Endometrial microvascular endothelial cells (primary cell): ENCODE data around the gene FOXL2. TPM values are rescaled to one million over a fixed set of nuclear protein-coding genes. Genes with fewer than 3 reads are reported as not detected.

Source experiments
- in situ Hi-C: cut with HindIII; loops from 2 replicates; pipeline ENCODE4 v1.10.0; 2017; ENCODE audit warnings: low sequenced_read_pairs, low pct_unique_long_range_greater_than_20kb; ENCODE audit errors: inconsistent ontology term
- total RNA-seq: library from RNA; depleted of rRNA; stranded (reverse); fragments of >200 nt; gene quantifications from one replicate; pipeline ENCODE4 v1.2.3, GENCODE V29; 2015; ENCODE audit errors: inconsistent ontology term

The FOXL2 gene
- total RNA-seq, 1 donor from 2014 or later, result not detected

DNA sequence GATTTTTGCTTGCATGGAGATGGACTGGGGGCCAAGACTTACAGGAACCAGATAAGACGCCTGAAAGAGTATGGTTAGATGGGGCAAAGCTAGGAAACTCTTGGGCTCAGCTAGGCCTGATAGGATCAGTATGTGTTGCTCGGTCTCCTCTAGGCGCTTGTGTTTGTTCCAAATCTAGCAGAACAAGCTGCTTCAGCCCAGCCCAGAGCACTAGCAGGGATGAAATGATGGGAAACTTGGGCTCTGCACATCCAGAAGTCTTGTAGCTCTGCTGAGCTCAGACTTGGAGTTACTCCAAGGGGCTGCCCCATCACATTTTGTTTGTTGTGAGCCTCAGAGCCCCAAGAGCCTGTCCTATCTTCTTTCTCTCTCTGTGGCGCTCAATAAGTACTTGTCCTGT is 34.7 kb downstream of the FOXL2 start:
- in situ Hi-C loops, result loop anchor here (25.0 kb wide), 1 partner anchor 325 kb away; the partner anchor contains the start of gene CEP70

DNA sequence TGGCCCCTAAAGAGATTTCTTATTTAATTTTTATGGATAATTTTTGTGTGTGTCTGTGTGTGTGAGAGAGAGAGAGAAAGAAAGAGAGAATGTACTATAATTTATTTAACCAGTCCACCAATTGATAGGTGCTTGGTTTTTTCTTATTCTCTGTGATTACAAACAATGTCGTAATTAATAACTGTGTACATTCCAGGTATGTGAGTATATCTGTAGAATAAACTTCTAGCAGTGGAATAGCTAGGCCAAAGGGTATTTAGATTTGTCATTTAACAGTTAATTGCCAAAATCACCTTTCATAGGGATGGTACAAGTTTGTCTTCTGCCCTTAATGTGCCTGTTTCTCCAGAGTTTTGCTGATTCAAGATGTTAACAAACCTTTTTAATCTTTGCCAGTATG is 35.3 kb downstream of the FOXL2 start:
- in situ Hi-C loops, result loop anchor here (25.0 kb wide), 1 partner anchor 324 kb away; the partner anchor contains the start of gene CEP70

GRCh38 chr3:138909904-138910303 is 37.0 kb downstream of the FOXL2 start:
- in situ Hi-C loops, result loop anchor here (25.0 kb wide), 1 partner anchor 323 kb away; the partner anchor contains the start of gene CEP70

DNA sequence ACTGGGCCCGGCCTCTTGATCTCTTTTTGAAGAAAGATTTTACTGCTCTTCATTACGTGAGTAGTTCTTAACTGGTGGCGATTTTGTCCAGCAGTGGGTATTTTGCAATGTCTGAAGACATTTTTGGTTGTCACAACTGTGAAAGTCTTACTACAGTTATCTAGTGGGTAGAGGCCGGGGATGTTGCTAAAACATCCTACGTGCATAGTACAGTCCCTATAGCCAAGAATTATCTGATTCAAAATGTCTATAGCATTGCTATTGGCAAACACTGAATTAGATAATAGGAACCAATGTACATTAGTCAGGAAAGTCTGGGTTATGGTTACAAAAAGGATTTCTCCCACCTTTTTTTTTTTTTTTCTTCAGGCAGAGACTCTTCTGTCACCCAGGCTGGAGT is 38.1 kb downstream of the FOXL2 start:
- in situ Hi-C loops, result loop anchor here (25.0 kb wide), 1 partner anchor 322 kb away; the partner anchor contains the start of gene CEP70

DNA sequence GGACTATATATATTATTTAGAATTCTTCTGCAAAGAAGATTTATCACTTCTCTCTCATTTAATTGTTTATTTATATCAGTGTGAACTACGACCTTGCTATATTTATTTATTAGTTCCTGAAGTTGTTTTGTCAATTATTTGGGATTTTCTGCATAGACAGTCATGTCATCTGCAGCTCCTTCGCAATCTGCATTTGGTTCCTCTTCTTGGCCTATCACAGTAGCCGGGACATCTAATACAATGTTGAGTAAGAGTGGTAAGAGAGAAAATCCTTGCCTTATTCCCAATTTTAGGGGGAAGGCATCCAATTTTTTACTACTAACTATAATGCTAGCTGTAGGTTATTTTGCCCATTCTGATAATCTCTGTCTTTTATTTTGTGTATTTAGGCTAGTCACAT is 39.4 kb downstream of the FOXL2 start:
- in situ Hi-C loops, result loop anchor here (25.0 kb wide), 1 partner anchor 320 kb away; the partner anchor contains the start of gene CEP70

- in situ Hi-C loops, result loop anchor here (25.0 kb wide), 1 partner anchor 315 kb away; the partner anchor contains the start of gene CEP70
These were observed 44.8 kb downstream of the FOXL2 start for GRCh38 chr3:138902171-138902570.

DNA sequence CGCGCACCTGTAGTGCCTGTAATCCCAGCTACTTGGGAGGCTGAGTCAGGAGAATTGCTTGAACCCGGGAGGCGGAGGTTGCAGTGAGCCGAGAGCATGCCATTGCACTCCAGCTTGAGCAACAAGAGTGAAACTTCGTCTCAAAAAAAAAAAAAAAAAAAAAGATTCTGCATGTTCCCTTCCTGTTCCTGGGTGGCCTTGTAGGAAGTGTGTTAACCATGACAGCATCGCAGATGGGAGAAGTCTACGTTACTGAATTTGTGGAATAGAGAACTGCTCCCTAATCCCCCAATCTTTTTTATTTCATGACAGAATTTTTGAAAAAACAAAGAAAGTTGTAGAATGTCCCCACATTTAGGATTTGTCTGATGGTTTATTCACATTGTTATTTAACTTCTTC is 45.4 kb downstream of the FOXL2 start:
- in situ Hi-C loops, result loop anchor here (25.0 kb wide), 1 partner anchor 314 kb away; the partner anchor contains the start of gene CEP70

DNA sequence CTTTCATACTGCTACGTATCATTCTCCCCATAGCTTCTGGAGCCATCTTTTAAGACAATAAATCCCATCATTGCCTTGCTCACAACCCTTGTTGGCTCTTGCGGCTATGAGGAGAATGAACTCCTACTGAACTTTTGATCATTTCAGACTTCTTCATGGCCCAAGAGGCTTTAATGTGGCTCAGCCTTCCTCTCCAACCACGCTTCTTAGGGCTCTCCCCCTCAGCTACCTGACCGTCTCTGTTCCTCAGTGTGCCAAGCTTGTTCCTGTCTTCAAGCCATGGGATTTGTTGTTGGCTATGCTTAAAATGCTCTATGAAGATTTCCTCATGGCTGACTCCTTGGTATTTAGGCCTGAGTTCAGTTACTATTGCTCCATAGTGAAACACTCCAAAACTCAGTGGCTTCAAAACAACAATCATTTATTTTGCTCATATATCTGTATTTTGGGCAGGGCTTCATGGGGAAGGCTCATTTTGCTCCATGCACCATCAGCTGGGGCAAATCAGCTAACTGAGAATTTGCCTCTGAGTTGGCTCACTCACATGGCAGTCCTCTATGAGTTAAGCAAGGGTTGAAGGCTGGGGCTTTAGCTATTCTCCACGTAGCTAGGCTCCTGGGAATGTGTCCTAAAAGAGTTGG is 47.5 kb downstream of the FOXL2 start:
- in situ Hi-C loops, result no loop called here

- in situ Hi-C loops, result no loop called here
These were observed 48.2 kb downstream of the FOXL2 start for GRCh38 chr3:138898708-138899107.

DNA sequence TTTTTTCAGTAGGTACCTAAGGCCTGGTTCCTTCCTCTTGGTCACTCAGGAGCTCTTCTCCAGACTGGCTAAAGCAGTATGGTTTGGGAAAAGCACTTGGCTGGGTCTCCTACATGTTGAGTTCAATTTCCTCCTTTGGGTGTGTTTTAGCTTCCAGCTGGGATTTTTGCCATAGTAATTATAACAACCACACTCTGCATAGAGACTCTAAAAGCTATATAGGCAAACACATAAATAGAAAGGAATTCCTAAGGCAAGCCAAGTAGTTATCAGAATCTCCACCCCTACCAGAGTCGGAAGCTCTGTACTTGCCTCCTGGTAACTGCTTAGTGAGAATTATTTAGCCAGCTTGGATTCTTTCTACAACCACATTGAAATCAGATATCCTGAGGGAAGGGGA is 48.6 kb downstream of the FOXL2 start:
- in situ Hi-C loops, result no loop called here

Other genes with a start within 250 kb of the FOXL2 start
- 29.4 TPM for gene PIK3CB, start 112.2 kb downstream of the FOXL2 start, total RNA-seq
- gene FOXL2NB, start 80 bp upstream of the FOXL2 start, total RNA-seq, result not detected
- not detected for gene PRR23A, start 59.1 kb upstream of the FOXL2 start, total RNA-seq
- not detected for gene PRR23B, start 73.8 kb upstream of the FOXL2 start, total RNA-seq
- gene PRR23C, start 97.8 kb upstream of the FOXL2 start, total RNA-seq, result not detected